NOMO-1 treated with DMSO at 0.1 percent for 48 hours (cell line): ENCODE results near the gene AGFG2.
A peak's percentile ranks its signal among the peaks of the same experiment; 100 is the strongest.
"Not testable (repeated sequence)": the region's sequence is repeated elsewhere in the genome, so short reads cannot be mapped to it uniquely, and the experiment has no call there.

Experiments
- DNase-seq: peaks from one replicate; lab custom pipeline; 2025; ENCODE audit not compliant: unreplicated experiment; lab: John Stamatoyannopoulos, UW

AGFG2 gene

DNA sequence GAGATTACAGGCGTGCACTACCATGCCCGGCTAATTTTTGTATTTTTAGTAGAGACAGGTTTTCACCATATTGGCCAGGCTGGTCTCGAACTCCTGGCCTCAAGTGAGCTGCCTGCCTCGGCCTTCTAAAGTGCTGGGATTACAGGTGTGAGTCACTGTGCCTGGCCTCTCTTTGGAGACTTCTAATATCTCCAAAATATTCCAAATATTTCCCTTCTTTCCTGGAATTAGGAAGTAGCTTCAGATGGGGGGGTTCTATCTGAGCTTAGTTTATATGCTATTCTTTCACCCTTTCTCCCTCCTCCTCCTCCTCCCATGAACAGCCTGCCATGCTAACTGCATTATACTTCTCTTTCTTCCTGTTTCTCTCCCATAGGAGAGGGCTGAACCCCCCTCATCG is 9.4 kb downstream of the AGFG2 start:
- DNase-seq = not testable (repeated sequence)

DNA sequence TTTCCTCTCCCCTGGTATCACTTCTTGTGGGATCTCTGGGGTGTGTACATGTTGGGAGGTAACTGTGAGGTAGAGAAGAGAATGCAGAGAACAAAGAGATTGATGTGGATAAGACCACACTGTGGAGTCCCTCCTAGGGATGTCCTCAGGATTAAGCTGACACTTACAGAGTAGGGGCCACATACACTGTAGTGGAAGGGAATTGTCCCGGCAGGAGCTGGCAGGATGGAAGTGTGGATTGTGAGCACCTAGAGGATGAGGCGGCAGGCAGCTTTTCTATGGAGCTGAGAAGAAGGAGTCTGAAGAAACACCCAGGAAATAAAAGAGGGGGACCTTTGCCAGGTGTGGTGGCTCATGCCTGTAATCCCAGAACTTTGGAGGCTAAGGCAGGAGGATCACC is 13.5 kb downstream of the AGFG2 start:
- no peak for DNase-seq

DNA sequence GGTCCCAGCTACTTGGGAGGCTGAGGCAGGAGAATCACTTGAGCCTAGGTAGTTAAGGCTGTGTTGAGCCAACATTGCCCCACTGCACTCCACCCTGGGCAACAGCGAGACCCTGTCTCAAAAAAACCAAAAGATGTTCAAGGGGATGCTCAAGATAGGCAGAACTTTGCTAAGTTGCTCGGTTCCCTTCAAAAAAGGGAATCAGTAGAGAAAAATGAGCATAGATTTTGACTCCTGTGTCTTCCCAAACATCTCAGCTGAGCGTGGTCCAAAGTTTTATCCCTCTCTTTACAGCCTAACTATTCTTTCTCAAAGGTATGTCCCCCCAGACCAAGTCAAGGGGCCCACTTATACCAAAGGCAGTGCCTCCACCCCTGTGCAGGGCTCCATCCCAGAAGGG is 14.0 kb downstream of the AGFG2 start:
- DNase-seq = no peak

GRCh38 chr7:100555701-100556100 is 16.7 kb downstream of the AGFG2 start:
- DNase-seq = no peak

GRCh38 chr7:100556541-100556940 is 17.5 kb downstream of the AGFG2 start:
- peak; percentile 77 for DNase-seq

- DNase-seq = no peak
Measured at GRCh38 chr7:100559127-100559526, 20.1 kb downstream of the AGFG2 start.

DNA sequence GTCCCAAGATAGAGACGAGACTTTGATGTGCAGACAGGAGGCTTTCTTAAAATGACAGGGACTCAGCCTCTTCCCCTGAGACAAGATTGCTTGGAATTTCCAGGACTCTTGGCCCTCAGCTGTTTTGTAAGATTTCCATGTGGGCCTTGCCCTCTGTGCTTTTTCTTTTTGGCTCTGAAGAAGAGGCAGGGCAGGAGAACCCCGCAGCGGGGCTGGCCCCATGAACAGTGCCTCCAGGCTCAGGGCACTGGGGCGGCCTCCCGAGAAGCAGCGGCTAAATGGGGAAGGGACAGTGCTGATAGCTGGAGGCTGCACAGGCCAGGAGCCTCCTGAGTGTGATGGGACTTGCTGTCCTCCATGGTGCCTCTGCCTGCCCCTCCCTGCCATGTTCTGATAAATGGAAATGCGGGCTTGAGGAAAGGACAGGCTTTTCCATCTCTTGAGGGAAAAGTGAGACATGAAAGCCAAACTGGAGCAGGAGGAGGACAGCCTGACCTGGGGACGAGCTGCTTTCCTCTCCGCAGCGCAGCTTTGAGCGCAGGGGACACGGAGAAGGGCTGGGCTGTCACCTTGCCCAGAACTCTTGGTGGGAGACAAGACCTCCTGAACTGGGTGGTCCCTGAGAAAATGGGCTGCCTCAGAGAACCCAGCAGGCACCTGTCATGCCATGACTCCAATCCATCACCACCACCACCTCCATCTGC is 22.6 kb downstream of the AGFG2 start:
- no peak for DNase-seq

- no peak for DNase-seq
Measured at GRCh38 chr7:100562195-100563099, 23.4 kb downstream of the AGFG2 start.

DNA sequence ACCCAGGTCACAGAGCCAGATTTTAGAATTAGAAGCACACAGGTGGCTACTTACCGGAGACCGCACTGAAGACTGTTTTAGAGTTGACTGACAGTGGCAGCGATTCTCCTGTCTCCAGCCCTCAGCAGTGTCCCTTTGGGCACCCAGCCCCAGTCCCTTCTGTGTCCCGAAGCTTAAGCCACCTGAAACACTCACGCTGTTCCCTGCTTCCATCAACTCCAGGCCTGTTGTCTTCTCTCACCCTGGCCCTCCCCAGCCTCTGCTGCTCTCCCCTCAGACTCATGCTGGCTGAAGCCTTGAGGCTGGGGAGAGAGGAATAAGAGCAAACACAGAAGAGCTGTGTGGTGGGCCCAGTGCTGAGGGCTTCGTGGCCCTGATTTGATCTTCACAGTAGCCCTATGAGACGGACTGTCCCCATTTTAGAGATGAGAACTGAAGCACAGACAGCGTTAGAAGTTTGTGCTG is 24.1 kb downstream of the AGFG2 start:
- DNase-seq = no peak

DNA sequence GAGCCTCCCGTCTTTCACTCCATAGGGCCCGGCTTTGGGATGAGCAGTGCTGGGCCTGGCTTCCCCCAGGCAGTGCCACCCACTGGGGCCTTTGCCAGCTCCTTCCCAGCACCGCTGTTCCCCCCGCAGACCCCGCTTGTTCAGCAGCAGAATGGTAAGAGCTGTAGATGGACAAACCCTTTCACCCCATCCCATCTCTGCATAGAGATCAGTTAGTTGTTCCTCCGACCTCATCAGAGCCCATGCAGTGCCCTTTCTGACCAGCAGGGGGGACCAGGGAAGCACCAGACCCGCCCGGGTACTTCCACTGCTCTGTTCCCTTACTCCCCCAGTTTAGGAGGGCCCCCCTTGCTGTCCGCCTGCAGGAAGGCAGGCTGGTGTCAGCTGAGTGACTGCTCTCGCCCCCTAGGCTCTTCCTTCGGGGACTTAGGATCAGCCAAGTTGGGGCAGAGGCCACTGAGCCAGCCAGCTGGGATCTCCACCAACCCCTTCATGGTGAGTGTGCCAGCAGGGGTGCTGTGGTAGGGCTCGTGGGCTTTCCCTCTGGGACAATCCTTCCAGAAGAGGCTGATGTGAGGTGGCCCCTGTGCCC is 24.9 kb downstream of the AGFG2 start:
- DNase-seq = peak; percentile 72

DNA sequence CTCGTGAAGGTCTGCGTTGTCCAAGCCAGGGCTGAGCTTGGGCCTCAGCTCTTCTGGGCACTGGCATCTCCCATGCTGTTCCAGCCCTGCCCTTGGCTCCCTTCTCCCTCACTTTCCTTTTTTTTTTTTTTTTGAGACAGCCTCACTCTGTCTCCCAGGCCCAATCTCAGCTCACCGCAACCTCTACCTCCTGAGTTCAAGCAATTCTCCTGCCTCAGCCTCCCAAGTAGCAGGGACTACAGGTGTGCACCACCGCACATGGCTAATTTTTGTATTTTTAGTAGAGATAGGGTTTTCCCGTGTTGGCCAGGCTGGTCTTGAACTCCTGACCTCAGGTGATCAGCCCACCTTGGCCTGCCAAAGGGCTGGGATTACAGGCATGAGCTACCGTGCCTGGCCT is 25.4 kb downstream of the AGFG2 start:
- not testable (repeated sequence) for DNase-seq

DNA sequence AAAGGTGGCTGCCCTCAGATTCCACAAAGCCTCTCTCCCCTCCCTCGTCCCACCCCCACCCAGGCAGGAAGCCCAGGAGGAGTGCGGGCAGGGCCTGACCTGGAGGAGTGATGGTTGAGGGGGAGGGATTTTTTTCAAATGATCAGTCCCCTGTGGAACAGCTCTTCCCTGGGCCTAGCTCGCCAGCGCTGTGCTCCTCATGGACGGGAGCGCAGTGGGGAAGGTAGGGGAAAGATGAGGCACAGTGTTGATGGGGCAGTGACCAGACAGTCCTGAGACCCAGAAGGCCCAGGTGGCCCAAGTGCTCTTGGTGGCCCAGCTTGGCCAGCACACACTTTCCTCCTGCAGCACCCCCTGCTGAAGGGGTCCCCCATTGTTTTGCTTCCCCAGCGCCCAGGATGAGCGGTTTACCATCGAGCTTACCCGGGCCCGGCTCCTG is 26.1 kb downstream of the AGFG2 start:
- DNase-seq = no peak

DNA sequence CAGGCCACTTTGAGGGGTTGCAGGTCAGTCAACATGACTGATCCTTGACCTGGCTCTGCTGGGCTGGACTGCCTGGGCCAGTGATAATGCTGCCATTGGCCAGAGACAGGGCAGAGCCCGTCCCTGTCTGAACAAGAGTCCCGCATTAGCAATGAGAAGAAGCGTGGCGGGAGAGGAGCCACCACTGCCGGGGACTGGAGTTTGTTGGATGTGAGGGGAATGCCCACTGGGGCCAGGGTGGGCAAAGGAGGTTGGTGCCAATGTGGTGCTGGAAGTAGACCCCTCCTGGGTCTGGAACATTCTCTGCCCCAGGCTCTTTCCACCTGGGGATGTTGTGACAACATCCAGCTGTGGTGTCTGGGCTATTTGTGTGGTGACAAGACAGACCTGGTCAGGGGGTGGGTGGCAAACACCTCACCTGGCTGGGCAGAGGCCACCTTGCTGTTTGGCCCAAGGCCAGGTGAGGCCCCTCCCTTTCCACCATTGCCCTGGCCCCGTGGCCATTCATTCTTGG is 27.1 kb downstream of the AGFG2 start:
- no peak for DNase-seq

DNA sequence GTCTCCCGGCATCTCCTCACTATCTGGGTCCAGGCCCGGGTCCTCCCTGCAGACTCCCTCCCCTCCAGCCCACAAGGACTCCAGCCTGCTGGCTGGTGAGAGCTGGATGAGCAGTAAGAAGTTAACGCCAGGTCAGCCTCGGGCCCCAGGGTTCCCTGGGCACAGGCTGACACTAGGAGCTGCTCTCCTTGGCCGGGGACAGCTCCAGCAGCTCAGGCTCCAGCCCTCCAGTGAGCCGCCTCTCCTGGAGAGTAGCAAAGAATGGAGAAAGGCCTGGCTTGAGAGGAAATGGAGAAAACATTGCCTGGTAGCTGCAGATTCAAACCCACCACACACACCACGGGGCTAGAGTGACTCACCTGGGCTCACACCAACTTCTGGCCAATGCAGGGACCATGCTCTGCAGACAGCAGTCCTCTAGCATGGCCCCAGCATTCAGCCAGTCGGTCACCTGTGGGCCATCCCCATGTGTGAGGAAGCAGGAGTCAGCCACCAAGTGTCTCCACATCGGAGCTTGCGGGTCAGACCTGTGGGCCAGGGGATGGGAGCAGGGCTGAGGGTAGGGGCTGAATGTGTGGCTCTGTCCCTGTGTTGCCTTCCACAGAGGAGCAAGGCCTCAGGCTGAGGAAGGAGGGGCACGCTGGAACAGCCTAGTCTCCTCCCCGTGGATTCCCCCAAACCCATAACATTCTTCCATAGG is 28.2 kb downstream of the AGFG2 start:
- DNase-seq = no peak

- no peak for DNase-seq
Measured at GRCh38 chr7:100567751-100568175, 28.8 kb downstream of the AGFG2 start.

DNA sequence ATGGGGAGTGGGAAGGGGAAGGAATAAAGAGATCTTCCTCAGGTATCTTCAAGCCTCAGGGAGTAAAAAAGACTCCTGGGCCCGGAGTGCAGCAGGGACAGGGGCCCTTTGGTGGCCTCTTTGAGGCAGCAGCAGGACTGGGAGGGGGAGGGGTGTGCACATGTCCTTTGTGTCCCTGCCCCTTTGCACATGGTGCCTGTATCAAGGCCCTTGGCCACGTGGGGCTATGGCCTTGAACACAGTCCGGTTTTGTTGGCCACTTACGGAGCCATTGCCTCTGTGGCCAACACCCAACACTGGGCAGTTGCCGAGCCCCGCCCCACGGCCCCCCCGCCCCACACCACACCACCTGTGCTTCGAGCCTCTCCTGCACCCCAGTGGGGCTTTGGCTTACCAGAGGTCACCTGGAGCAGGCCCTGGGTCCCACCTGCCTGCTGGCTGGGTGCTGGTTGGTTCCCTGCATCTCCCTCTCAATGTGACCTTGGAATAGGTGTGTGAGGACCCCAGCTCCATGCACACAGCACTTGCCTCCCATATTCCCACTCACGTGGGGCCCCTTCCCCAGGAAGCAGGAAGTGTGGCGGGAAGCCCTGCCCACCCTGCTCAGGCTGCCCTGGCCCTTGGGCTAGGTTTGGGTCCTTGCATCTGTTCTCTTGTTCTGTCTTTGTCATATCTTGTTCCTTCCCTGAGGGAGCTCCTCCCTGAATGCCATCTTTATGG is 29.3 kb downstream of the AGFG2 start:
- DNase-seq = no peak

GRCh38 chr7:100568896-100569844 is 30.2 kb downstream of the AGFG2 start:
- DNase-seq = peak; percentile 47

GRCh38 chr7:100570954-100571828 is 32.2 kb downstream of the AGFG2 start:
- DNase-seq = no peak
